ENCODE measurements around the gene SMAD5. TPM values are rescaled to one million over a fixed set of nuclear protein-coding genes. Genes with fewer than 3 reads are reported as not detected.

SMAD5 gene
- polyA plus RNA-seq, 3 donors, result 7.9 to 19.2 (median 17.3) TPM

GRCh38 chr5:136098176-136098575 is 34.5 kb upstream of the SMAD5 start:
- H3K4me1 Mint-ChIP-seq, result no peaks in the 10 kb centered on the region
- H3K4me3 Mint-ChIP-seq, result no peak overlapping the region
- no peak overlapping the region for H3K27ac Mint-ChIP-seq
- no peaks in the 10 kb centered on the region for H3K9me3 ChIP-seq (replicated peaks in 1 of 2; ENCODE audit: control insufficient read depth in 1 of 2, insufficient read depth in 1 of 2, low read length in 2 of 2)
- H3K9me3 Mint-ChIP-seq, result no peaks in the 10 kb centered on the region
- no peaks in the 10 kb centered on the region for H3K36me3 Mint-ChIP-seq
- H3K79me2 ChIP-seq (ENCODE audit: insufficient read depth, low read length), result no peaks in the 10 kb centered on the region
- H3K4me3 ChIP-seq (replicated peaks in 1 of 3; ENCODE audit: low read depth in 2 of 3, low read length in 3 of 3), result no peak overlapping the region
- intact Hi-C loops (cut with micrococcal nuclease), result no loop called here
- no peak overlapping the region for H3K27ac ChIP-seq (ENCODE audit: low read depth in 1 of 2, low read length in 2 of 2)
- no peak for DNase-seq
- H2AFZ ChIP-seq (ENCODE audit: insufficient read depth, low read depth, low read length, poor library complexity, severe bottlenecking), result no peak overlapping the region
- no peaks in the 10 kb centered on the region for H3K4me1 ChIP-seq (ENCODE audit: control insufficient read depth in 1 of 2, insufficient read depth in 2 of 2, low read length in 2 of 2)
- no peak overlapping the region for H3K9ac ChIP-seq (ENCODE audit: insufficient read depth, low read length, poor library complexity, severe bottlenecking)
- no peak for TF ChIP-seq CTCF (IDR thresholded peaks at IDR 0.05)
- no peaks in the 10 kb centered on the region for H4K20me1 ChIP-seq (ENCODE audit: insufficient read depth, low read length)
- no CpG with 5 or more reads among the region's 4 CpGs for WGBS (ENCODE audit: insufficient coverage)
- peaks cover 2 to 10% of the 10 kb centered on the region in 2 donors for H3K27me3 ChIP-seq (ENCODE audit: control insufficient read depth in 2 of 2, insufficient read depth in 2 of 2, low read length in 2 of 2)
- H3K4me2 ChIP-seq (replicated peaks; ENCODE audit: extremely low read depth, low read length, poor library complexity, severe bottlenecking), result no peak overlapping the region
- H3K27me3 Mint-ChIP-seq (ENCODE audit: low read depth in 3 of 3), result peaks cover 18 to 21% (median 21%) of the 10 kb centered on the region in 3 donors
- no peaks in the 10 kb centered on the region for H3K36me3 ChIP-seq (replicated peaks in 1 of 2; ENCODE audit: control insufficient read depth in 1 of 2, insufficient read depth in 2 of 2, low read length in 2 of 2)

- no peak overlapping the region for H3K4me3 ChIP-seq (replicated peaks in 1 of 3; ENCODE audit: low read depth in 2 of 3, low read length in 3 of 3)
- no peak overlapping the region for H3K9ac ChIP-seq (ENCODE audit: insufficient read depth, low read length, poor library complexity, severe bottlenecking)
- no peaks in the 10 kb centered on the region for H3K79me2 ChIP-seq (ENCODE audit: insufficient read depth, low read length)
- intact Hi-C loops (cut with micrococcal nuclease), result no loop called here
- H3K27ac Mint-ChIP-seq, result no peak overlapping the region
- H3K9me3 Mint-ChIP-seq, result no peaks in the 10 kb centered on the region
- H3K27me3 ChIP-seq (ENCODE audit: control insufficient read depth in 2 of 2, insufficient read depth in 2 of 2, low read length in 2 of 2), result peaks cover 2 to 7% of the 10 kb centered on the region in 2 donors
- WGBS (ENCODE audit: insufficient coverage), result no CpG with 5 or more reads among the region's 3 CpGs
- no peak overlapping the region for H3K4me2 ChIP-seq (replicated peaks; ENCODE audit: extremely low read depth, low read length, poor library complexity, severe bottlenecking)
- no peak for TF ChIP-seq CTCF (IDR thresholded peaks at IDR 0.05)
- H4K20me1 ChIP-seq (ENCODE audit: insufficient read depth, low read length), result no peaks in the 10 kb centered on the region
- H3K36me3 ChIP-seq (replicated peaks in 1 of 2; ENCODE audit: control insufficient read depth in 1 of 2, insufficient read depth in 2 of 2, low read length in 2 of 2), result no peaks in the 10 kb centered on the region
- DNase-seq, result no peak
- no peaks in the 10 kb centered on the region for H3K36me3 Mint-ChIP-seq
- H3K4me1 ChIP-seq (ENCODE audit: control insufficient read depth in 1 of 2, insufficient read depth in 2 of 2, low read length in 2 of 2), result no peaks in the 10 kb centered on the region
- H3K27ac ChIP-seq (ENCODE audit: low read depth in 1 of 2, low read length in 2 of 2), result no peak overlapping the region
- peaks cover 13 to 24% (median 22%) of the 10 kb centered on the region in 3 donors for H3K27me3 Mint-ChIP-seq (ENCODE audit: low read depth in 3 of 3)
- no peak overlapping the region for H2AFZ ChIP-seq (ENCODE audit: insufficient read depth, low read depth, low read length, poor library complexity, severe bottlenecking)
- H3K9me3 ChIP-seq (replicated peaks in 1 of 2; ENCODE audit: control insufficient read depth in 1 of 2, insufficient read depth in 1 of 2, low read length in 2 of 2), result no peaks in the 10 kb centered on the region
- H3K4me3 Mint-ChIP-seq, result no peak overlapping the region
- no peaks in the 10 kb centered on the region for H3K4me1 Mint-ChIP-seq
Measured at GRCh38 chr5:136099870-136100269, 32.8 kb upstream of the SMAD5 start.

Measured in CD14-positive monocyte (primary cell).